ENCODE data around the gene MAD1L1.
A peak's percentile ranks its signal among the peaks of the same experiment; 100 is the strongest.

The MAD1L1 gene

DNA sequence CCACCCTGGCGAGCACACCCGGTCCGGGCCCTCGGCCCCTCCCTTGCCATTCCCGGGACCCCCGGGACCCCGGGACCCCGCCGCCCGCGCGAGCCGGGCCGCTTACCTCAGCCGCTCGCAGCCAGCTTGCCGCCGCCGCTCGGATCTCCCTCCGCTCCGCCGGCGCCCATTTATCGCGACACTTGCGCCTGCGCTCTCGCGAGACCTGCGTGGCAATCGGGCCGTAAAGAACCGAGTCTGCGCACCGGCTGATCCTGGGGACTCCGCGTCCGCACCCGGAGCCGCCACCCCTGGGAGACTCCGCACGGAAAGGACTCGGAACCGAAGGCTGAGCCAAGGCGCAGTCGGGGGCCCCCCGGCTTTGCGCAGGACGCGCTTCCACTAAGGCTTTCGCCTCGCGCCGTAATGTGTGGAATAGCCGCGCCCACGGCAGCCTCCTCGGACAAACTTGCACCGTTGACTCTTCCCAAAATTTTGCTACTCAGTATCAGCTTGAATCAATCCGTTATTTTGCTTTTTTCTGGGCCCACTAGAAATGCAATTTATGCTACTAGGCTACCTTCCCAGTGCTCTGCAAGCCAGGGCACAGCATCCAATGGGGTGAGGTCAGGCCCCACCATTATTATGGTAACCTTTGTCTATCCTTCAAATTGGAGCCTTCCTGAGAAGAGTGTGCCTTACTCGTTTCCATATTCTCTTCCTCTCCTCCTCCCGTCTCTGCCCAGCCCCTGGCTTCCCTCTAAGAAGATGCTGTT, at the start of gene MAD1L1:
MAD1L1 (minus strand) TSS at position 180 of the 755 bp plus-strand sequence. CDS start 2,812 bp downstream, outside the sequence.
- H3K27me3 ChIP-seq (ENCODE audit: control insufficient read depth, insufficient read depth, low read length): no peaks in the 10 kb centered on the region
- H3K27ac ChIP-seq (ENCODE audit: low read depth, low read length): peak within 1 kb of the TSS; percentile 40
- peaks cover 3% of the 10 kb centered on the region for H3K4me1 ChIP-seq (ENCODE audit: control insufficient read depth, insufficient read depth, low read length)

DNA sequence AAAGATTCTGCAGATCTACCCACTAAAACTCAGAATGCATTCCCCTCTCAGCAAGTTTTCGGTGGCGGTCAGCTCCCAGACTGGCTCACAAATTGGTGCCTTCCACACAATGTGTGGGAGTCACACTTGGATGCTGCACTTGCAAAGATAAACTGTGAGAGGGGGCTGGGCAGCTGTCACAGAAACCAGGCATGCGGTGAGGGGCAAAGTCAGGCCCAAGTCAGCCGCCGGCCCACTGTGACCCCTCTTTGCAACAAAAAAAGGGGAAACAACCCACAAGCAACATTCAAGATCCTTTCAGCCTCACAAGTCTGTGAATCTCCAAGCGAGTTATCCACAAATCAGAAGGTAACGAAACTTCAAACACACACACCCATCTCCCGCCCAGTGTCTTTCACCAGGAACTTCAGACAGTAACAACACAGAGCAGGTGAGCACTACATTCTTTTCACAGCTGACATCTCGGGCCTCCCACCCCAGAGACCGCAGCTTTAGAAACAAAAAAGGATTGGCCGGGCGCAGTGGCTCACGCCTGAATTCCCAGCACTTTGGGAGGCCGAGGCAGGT, 49.5 kb upstream of the MAD1L1 start:
- Histone ChIP-seq H3K9ac (ENCODE audit: low read length) (no peak overlapping the region), H3K4me3 (ENCODE audit: low read length) (no peak overlapping the region), H3K4me1 (ENCODE audit: control insufficient read depth, insufficient read depth, low read length) (peaks cover 11% of the 10 kb centered on the region), H3K36me3 (ENCODE audit: control insufficient read depth, insufficient read depth, low read length) (peaks cover 3% of the 10 kb centered on the region), H3K27ac (ENCODE audit: low read depth, low read length) (peak overlapping the region; percentile 65), H3K27me3 (ENCODE audit: control insufficient read depth, insufficient read depth, low read length) (no peaks in the 10 kb centered on the region)

More for the DNA sequence above, at the start of gene MAD1L1:
- Histone ChIP-seq H3K9ac (ENCODE audit: low read length) (peak within 1 kb of the TSS; percentile 13), H3K4me3 (ENCODE audit: low read length) (peak within 1 kb of the TSS; percentile 92), H3K36me3 (ENCODE audit: control insufficient read depth, insufficient read depth, low read length) (peaks cover 15% of the 10 kb centered on the region)

DNA sequence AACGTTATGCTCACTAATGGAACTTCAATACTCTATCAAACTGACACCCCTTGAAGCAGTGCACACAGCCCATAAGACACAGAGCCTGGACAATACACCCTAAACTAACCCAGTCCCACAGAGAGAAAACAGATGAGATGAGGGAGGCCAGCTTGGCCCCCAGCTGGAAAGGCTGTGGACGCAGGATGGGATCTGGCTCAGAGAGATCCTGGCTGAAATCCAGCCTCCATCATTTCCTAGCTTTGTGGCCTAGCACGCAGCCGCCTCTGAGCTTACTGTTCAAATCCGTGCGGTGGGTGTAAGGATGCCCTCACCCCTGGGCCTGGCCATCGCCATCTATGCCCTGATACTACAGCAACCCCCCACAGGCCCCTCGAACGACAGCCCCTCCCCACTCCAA, 48.8 kb upstream of the MAD1L1 start:
- peaks cover 3% of the 10 kb centered on the region for H3K36me3 ChIP-seq (ENCODE audit: control insufficient read depth, insufficient read depth, low read length)
- no peaks in the 10 kb centered on the region for H3K27me3 ChIP-seq (ENCODE audit: control insufficient read depth, insufficient read depth, low read length)
- peaks cover 11% of the 10 kb centered on the region for H3K4me1 ChIP-seq (ENCODE audit: control insufficient read depth, insufficient read depth, low read length)
- H3K4me3 ChIP-seq (ENCODE audit: low read length): no peak overlapping the region
- H3K27ac ChIP-seq (ENCODE audit: low read depth, low read length): peak overlapping the region; percentile 65
- no peak overlapping the region for H3K9ac ChIP-seq (ENCODE audit: low read length)

DNA sequence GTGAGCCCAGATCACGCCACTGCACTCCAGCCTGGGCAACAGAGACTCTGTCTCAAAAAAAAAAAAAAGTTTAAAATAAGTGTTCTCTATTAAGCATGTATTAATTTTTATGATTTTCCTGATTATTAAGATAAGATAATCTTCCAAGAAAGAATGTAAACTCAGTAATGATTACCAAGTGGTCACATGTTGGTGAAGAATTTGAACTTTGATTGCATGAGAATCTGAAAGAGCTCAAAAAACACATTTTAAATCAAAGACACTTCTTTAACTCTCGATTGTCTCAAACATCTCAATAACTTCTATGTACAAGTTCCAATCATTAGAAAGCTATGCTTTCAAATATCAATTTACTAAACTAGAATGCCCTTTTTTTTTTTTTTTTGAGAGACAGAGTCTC, 47.7 kb upstream of the MAD1L1 start:
- H3K27ac ChIP-seq (ENCODE audit: low read depth, low read length): no peak overlapping the region
- no peak overlapping the region for H3K4me3 ChIP-seq (ENCODE audit: low read length)
- peaks cover 11% of the 10 kb centered on the region for H3K4me1 ChIP-seq (ENCODE audit: control insufficient read depth, insufficient read depth, low read length)
- no peak overlapping the region for H3K9ac ChIP-seq (ENCODE audit: low read length)
- H3K36me3 ChIP-seq (ENCODE audit: control insufficient read depth, insufficient read depth, low read length): peaks cover 6% of the 10 kb centered on the region
- no peaks in the 10 kb centered on the region for H3K27me3 ChIP-seq (ENCODE audit: control insufficient read depth, insufficient read depth, low read length)

DNA sequence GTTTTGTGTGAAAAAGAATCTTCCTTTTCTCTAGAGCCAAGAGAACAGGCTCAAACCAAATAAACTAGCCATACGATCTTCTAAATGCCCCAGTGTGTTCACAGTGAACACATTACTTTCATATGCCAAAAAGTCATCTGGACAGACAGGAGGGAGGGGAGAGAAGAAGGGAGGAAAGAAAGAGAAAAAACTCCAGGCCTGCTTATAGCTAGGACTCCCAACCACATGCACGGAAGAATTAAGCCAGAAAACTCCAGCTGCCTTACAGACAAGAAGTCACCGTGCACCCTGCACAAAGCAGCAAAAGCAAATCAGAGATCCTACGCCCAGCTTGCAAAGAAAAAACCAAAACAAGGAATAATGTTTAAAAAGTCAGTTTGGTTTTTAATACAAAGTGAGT, 47.2 kb upstream of the MAD1L1 start:
- H3K9ac ChIP-seq (ENCODE audit: low read length): no peak overlapping the region
- no peak overlapping the region for H3K4me3 ChIP-seq (ENCODE audit: low read length)
- no peaks in the 10 kb centered on the region for H3K27me3 ChIP-seq (ENCODE audit: control insufficient read depth, insufficient read depth, low read length)
- H3K4me1 ChIP-seq (ENCODE audit: control insufficient read depth, insufficient read depth, low read length): peaks cover 11% of the 10 kb centered on the region
- H3K36me3 ChIP-seq (ENCODE audit: control insufficient read depth, insufficient read depth, low read length): peaks cover 8% of the 10 kb centered on the region
- no peak overlapping the region for H3K27ac ChIP-seq (ENCODE audit: low read depth, low read length)

DNA sequence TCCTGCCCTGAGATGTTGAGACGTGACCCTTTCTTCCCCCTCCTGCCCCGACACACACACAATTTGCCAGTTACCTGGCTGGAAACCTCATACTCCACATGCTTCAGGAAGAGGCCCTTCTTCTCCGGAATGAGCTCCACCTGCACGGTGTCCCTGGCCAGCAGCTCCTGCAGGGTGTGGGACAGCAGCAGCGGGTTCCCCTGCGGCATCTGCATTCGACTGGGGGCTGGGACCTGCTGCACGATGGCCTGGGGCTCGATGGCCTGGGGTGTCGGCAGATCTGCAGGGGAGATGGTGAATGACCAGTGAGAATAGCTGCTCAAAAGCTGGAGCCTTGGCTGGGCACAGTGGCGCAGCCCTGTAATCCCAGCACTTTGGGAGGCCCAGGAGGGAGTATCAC, 45.3 kb upstream of the MAD1L1 start:
- Histone ChIP-seq H3K27ac (ENCODE audit: low read depth, low read length) (no peak overlapping the region), H3K9ac (ENCODE audit: low read length) (no peak overlapping the region), H3K4me1 (ENCODE audit: control insufficient read depth, insufficient read depth, low read length) (peaks cover 11% of the 10 kb centered on the region), H3K27me3 (ENCODE audit: control insufficient read depth, insufficient read depth, low read length) (no peaks in the 10 kb centered on the region), H3K36me3 (ENCODE audit: control insufficient read depth, insufficient read depth, low read length) (peaks cover 10% of the 10 kb centered on the region), H3K4me3 (ENCODE audit: low read length) (no peak overlapping the region)

DNA sequence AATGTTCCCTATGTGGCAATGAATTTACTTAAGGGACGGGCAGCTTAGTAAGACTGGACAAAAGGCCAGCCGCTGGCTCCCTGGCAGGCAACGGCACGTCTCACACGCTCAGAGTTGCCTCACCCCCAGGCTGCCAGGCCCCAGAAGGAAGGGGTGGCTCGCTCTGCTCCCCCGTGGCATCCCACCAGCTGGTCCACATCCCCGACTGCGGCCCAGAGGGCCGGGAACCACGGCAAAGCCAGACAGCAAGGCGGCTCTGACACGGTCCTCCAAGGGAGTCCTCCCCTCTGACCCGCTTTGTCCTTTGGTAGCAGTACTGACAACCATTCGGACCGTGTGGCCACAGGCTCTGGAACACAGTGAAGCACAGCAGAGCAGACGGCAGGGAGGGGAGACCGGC, 43.4 kb upstream of the MAD1L1 start:
- H3K4me1 ChIP-seq (ENCODE audit: control insufficient read depth, insufficient read depth, low read length): no peaks in the 10 kb centered on the region
- no peak overlapping the region for H3K4me3 ChIP-seq (ENCODE audit: low read length)
- peaks cover 15% of the 10 kb centered on the region for H3K36me3 ChIP-seq (ENCODE audit: control insufficient read depth, insufficient read depth, low read length)
- no peak overlapping the region for H3K9ac ChIP-seq (ENCODE audit: low read length)
- no peak overlapping the region for H3K27ac ChIP-seq (ENCODE audit: low read depth, low read length)
- H3K27me3 ChIP-seq (ENCODE audit: control insufficient read depth, insufficient read depth, low read length): no peaks in the 10 kb centered on the region

DNA sequence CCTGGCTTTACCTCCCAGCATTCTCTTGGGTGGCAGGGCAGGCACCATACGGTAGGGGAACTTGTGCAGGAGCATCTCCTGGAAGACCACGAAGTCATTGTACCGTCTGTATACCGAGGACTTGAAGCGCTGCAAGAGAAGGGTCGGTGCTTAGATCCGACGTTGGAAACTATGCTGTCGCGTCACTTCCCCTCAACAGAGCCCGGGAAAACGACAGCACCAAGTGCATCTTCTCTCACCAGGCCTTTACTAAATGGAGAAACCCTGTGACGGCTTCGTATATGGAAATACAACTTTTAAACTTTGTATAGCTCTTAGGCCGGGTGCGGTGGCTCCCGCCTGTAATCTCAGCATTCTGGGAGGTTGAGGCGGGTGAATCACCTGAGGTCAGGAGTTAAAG, 42.4 kb upstream of the MAD1L1 start:
- Histone ChIP-seq H3K36me3 (ENCODE audit: control insufficient read depth, insufficient read depth, low read length) (peaks cover 15% of the 10 kb centered on the region), H3K4me3 (ENCODE audit: low read length) (no peak overlapping the region)

DNA sequence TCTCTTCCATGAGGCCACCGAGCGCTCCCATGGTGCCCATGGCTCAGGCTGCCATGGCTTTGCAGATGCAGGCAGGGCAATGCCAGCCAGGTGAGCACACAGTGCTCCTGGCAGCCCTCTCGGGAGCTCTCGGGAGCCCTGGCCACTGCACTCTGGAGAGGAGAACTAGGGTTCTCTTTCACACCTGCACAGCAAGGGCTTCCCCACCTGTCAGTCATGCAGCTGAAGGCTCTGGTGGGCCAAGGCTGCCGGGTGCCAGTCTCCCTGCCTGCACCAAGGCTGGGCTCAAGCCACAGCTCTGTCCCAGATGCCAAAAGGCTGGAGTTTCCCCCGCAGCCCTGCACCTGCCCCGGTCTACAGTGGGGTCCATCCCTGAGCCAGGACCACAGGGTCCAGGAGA, 41.9 kb upstream of the MAD1L1 start:
- Histone ChIP-seq H3K36me3 (ENCODE audit: control insufficient read depth, insufficient read depth, low read length) (peaks cover 15% of the 10 kb centered on the region), H3K4me1 (ENCODE audit: control insufficient read depth, insufficient read depth, low read length) (no peaks in the 10 kb centered on the region), H3K27me3 (ENCODE audit: control insufficient read depth, insufficient read depth, low read length) (no peaks in the 10 kb centered on the region), H3K9ac (ENCODE audit: low read length) (no peak overlapping the region), H3K27ac (ENCODE audit: low read depth, low read length) (no peak overlapping the region), H3K4me3 (ENCODE audit: low read length) (no peak overlapping the region)

More for the DNA sequence above, 42.4 kb upstream of the MAD1L1 start:
- H3K4me1 ChIP-seq (ENCODE audit: control insufficient read depth, insufficient read depth, low read length): no peaks in the 10 kb centered on the region
- no peak overlapping the region for H3K27ac ChIP-seq (ENCODE audit: low read depth, low read length)
- H3K27me3 ChIP-seq (ENCODE audit: control insufficient read depth, insufficient read depth, low read length): no peaks in the 10 kb centered on the region
- no peak overlapping the region for H3K9ac ChIP-seq (ENCODE audit: low read length)

DNA sequence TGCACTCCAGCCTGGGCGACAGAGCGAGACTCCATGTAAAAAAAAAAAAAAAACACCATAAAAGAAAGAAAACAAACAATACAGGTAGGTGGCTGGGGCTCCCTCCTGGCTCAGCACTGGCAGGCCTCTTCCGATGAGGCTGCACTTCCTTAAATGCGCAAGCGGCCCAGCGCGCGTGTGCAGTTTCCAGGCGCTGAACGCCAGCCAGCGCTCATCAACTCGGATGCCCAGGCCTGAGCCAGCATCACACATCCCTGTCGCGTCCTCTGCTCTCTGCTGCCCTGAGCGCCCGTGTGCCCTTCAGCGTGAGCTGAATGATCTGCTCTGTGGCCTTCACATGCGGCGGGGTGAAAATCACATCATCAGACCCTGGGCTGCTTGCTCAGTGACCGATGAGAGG, 41.1 kb upstream of the MAD1L1 start:
- no peak overlapping the region for H3K9ac ChIP-seq (ENCODE audit: low read length)
- H3K27me3 ChIP-seq (ENCODE audit: control insufficient read depth, insufficient read depth, low read length): no peaks in the 10 kb centered on the region
- no peaks in the 10 kb centered on the region for H3K4me1 ChIP-seq (ENCODE audit: control insufficient read depth, insufficient read depth, low read length)
- H3K27ac ChIP-seq (ENCODE audit: low read depth, low read length): no peak overlapping the region
- H3K36me3 ChIP-seq (ENCODE audit: control insufficient read depth, insufficient read depth, low read length): peaks cover 15% of the 10 kb centered on the region
- H3K4me3 ChIP-seq (ENCODE audit: low read length): no peak overlapping the region

DNA sequence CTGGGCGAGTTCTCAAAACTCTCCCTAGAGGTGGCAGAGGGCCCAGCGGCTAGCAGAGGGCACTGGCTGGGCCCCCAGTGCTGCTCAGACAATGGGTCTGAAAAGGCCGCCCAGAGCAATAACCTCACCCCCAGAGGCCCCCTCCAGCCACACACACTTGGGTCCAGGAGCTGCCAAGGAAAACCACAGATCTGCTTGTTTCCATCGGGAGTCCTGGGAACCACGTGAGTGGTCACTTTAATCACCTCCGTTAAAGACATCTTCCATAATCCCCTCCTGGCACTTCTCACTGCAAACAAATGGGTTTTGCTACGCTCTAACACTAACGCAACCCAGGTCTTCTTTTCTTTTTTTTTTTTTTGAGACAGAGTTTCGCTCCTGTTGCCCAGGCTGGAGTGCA, 39.3 kb upstream of the MAD1L1 start:
- no peaks in the 10 kb centered on the region for H3K4me1 ChIP-seq (ENCODE audit: control insufficient read depth, insufficient read depth, low read length)
- no peak overlapping the region for H3K4me3 ChIP-seq (ENCODE audit: low read length)
- no peak overlapping the region for H3K9ac ChIP-seq (ENCODE audit: low read length)
- peaks cover 12% of the 10 kb centered on the region for H3K36me3 ChIP-seq (ENCODE audit: control insufficient read depth, insufficient read depth, low read length)
- no peak overlapping the region for H3K27ac ChIP-seq (ENCODE audit: low read depth, low read length)
- H3K27me3 ChIP-seq (ENCODE audit: control insufficient read depth, insufficient read depth, low read length): no peaks in the 10 kb centered on the region

DNA sequence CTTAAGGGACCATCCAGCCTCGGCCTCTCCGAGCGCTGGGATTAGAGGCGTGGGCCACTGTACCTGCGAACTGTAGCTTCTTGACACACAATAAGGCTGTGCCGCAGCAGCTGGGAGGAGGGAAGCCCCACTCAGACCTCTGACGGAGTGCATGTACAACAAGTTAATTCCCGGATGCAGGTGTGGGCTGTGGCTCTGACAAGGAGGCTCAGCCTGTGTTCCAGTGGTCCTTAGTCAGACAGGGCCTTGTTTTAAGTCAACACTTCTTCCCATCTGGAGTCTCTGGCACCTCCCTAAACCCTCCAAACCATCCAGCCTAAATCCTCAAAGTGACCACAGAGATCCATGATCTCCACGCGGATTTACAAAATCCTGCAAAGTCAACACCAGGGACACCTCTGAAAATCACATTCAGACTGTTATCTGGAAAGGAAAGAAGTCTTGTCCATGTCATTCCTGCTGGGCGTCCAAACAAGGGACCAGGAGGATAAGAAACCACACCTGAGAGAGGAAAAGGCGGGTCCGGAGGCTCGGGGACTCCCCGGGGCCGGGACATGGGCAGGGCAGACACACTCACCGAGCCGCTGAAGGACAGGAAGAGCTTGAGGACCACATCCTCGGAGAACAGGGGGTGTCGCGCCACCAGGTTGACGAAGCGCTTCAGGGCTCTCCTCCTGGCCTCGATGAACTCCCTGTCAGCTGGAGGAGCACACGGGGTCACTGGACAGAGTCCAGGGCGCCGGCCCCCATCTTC, 38.7 kb upstream of the MAD1L1 start:
- H3K9ac ChIP-seq (ENCODE audit: low read length): no peak overlapping the region
- no peak overlapping the region for H3K27ac ChIP-seq (ENCODE audit: low read depth, low read length)
- peaks cover 12% of the 10 kb centered on the region for H3K36me3 ChIP-seq (ENCODE audit: control insufficient read depth, insufficient read depth, low read length)
- no peak overlapping the region for H3K4me3 ChIP-seq (ENCODE audit: low read length)
- H3K4me1 ChIP-seq (ENCODE audit: control insufficient read depth, insufficient read depth, low read length): no peaks in the 10 kb centered on the region
- H3K27me3 ChIP-seq (ENCODE audit: control insufficient read depth, insufficient read depth, low read length): no peaks in the 10 kb centered on the region

Data from rectal smooth muscle tissue (tissue), 1 donor.